GM21381 (cell line): ENCODE measurements around the gene ANTXR1.

Experiments
- ATAC-seq: cut with Tn5 transposase; IDR thresholded peaks from one replicate; pipeline ENCODE4 v1.9.1; 2021; ENCODE audit warnings: mild to moderate bottlenecking, moderate library complexity; ENCODE audit not compliant: unreplicated experiment

Gene ANTXR1

DNA sequence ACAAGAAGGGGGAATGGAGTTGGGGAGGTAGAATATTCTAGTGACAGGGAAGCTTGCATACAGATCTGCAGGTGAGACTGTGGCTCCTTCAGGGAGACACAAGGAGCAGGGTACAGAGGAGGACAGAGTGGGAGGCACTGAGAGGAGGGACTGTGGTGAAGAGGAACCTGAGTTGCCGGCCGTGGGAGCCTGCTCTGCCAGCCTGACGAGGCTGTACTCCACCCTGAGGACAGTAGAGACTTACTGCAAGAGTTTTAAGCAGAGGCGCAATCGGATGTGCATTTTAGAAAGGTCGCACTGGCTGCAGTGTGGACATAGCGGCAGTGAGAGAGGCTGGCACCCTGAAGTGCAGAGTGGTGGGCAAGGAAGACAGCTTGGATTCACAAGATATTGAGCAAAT, 188.3 kb downstream of the ANTXR1 start:
- no peak for ATAC-seq

DNA sequence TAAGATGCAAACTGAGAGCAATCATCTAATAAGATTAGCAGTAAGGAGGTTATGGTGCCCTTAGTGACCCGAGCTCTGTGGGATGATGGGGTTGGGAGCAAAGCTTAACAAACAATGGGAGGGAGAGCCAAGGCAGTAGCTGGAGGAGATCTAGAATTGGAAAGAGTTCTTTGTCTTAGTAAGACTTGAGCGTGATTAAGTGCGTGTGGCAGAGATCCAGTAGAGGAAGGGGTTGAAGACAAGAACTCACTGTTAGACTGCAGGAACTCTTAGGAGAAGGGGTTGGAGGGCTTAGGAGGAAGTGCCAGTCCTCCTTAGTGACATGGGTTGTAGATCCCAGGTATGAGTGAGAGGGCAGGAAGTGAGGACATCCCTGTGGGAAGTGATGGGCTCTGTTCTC, 189.3 kb downstream of the ANTXR1 start:
- no peak for ATAC-seq

DNA sequence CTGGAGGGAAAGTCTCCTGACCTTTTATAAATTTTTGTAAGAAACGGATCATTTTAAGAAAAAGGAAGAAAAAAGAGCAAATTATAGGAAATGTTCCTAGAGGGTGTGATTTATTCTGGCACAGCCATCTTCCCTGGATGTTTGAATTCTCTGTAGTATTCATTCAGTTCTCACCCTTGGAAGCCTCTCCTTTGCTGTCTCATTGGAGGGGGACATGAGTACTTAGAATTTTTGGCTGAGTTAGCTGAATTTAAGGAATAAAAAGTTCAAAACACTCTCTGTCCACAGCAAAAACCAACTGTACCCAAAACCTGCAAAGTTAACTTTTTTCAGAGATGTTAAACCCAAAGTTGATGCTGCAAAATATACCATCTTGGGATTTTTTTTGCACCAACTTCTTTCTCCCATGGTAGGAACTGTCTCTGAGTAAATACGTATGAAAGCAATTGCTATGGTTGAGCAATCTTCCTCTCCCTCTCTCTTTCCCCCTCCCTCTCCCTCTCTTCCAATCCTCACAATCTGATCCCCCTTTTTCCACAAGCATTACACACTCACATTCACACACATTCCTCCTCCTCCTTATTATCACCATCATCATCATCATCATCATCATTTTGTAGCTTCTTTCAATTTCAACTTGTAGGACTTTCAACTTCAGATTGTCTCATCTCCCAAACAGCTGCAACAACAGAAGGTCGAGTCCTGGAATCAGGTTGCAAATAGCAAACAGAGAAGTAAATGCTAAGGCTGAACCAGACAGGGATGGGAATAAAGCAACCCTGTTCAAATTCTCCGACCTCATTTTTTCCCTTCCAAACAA, 190.4 kb downstream of the ANTXR1 start:
- ATAC-seq: no peak

DNA sequence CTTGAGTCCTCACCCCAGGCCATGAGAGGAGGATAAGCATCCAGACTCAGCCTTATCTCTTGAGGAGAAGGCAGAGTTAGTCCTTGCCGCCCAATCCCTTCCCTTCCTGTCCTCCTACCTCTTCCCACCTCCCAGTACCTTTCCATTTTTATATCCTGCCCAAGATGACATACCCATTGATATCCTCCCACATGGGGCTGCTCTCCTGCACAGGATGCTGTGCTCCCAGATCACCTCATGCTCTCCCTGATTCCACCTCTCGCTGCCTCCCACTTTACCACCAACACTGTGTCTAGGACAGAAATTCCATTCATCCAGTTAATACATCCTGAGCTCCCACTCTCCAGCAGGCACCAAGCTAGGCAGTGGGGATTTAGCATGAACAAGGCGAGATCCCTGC, 191.7 kb downstream of the ANTXR1 start:
- no peak for ATAC-seq

DNA sequence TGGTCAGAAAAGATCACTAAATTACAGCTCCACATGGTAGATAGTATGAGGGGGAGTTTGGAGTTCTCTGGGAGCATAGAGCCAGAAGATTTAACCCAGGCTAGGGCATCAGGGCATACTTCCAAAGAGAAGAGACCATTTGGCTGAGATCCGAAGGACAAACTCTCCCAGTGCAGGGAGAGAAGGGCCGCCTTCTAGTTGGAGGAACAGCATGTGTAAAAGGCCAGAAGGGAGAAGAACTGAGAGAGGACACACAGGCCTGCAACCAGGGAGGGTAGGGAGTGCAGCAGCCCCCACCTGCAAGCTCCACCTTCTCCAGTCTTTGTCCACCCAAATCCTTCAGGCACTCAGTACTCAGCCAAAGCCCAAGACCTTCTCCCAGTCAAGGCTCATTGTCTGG, 192.1 kb downstream of the ANTXR1 start:
- no peak for ATAC-seq

DNA sequence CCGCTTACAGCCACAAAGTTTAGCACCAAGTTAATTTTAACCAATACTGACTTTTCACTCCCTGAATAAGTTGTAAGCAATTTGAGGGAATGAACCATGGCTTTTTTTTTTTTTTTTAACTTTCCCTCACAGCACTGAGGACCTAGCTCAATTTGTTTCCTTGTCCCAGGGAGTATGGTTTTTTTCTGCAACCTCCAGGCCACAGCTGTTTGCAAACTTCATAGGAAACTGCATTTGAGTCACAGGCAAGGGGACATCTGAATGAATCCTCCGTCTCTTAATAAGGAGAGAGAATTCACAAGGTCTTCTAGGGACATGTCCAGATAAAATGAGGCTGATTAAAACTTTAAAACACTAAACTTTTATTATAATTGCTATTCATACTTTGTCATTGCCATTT, 192.5 kb downstream of the ANTXR1 start:
- ATAC-seq: no peak

DNA sequence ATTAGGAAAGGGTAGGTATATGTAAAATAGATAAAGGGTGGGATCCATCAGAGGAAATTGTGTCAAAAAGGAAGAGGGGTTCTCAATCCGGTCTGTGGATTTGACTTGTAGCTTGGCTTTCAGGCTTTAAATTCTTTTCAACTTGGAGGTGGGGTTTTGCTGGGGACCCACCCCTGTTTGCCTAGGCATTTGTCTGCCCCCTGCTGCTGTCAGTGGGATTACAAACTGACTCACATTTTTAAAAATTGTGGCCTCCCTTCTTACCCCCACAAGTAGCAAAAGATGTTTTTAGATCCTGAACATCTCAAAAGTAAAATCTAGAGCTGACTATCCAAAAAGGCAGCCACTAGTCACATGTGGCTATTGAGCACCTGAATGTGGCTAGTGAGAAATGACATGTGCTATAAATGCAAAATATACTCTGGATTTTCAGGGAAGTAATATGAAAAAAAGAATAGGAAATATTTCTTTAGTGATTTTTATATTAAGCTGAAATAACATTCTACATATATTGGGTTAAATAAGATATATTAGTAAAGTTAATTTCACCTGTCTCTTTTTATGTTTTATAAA, 195.1 kb downstream of the ANTXR1 start:
- no peak for ATAC-seq

DNA sequence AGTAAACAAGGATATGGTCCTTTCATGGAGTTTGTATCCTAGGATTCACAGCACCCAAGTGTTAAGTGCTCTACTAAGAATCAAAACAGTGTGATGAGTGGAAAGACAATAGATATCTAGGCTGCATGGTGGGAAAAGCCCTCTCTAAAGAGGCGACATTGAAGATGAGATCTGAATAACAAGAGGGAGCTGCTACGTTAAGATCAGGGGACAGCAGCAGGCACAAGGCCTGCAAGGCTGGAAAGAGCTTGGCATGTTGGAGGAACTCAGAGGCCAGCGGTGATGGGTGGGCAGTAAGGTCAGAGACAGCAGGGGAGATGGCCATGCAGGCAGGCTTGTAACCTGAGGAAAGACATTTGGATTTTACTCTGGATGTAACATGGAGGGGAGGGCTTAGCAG, 196.5 kb downstream of the ANTXR1 start:
- ATAC-seq: no peak

DNA sequence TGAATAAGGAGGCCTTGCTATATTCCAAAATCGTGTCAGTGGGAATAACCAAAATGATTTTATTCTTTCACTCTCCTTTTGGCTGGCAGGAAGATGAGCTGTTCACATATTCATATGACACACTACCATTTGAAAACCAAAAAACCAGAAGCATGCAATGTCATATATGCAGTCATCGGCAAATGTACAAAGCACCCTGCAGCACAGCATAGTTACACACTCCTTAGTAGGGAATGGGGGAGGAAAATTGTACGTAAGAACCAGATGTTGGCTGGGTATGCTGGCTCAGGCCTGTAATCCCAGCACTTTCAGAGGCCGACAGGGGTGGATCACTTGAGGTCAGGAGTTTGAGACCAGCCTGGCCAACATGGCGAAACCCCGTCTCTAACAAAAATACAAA, 197.4 kb downstream of the ANTXR1 start:
- ATAC-seq: no peak

DNA sequence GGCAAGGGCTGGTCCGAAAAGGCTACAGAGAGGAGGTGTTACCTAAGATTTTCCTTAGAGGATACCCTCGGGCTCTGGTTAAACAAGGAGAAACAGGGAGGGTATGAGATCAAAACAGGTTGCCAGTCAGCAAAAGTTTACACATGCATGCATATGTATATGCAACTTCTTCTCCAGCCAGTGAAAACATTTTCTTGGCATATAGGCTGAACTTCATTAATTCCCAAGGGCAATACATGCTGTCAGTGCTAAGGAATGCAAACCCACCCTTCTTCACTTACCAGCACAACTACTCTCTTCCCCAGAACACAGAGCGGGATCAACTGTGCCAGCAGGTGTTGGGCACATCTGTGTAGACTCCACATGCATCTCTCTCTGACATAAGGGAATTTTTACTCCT, 198.1 kb downstream of the ANTXR1 start:
- no peak for ATAC-seq

DNA sequence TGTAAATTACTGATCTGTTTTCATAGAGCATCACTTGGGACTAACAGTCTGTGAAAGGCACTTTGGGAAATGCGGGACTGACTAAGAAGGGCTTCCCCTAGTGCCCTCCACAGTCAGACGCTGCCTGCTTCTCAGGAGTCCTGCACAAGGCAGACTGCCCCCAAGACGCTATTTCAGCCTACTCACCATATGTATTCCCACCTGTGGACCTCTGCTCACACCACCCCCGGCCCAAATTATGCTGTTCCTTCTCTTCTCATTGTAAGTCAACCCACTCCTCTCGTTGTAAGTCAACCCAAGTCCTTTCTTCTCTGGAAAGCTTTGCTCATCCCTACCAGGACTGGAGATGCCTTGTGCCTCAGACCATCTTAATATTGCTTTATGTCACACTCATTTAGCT, 198.7 kb downstream of the ANTXR1 start:
- ATAC-seq: no peak

DNA sequence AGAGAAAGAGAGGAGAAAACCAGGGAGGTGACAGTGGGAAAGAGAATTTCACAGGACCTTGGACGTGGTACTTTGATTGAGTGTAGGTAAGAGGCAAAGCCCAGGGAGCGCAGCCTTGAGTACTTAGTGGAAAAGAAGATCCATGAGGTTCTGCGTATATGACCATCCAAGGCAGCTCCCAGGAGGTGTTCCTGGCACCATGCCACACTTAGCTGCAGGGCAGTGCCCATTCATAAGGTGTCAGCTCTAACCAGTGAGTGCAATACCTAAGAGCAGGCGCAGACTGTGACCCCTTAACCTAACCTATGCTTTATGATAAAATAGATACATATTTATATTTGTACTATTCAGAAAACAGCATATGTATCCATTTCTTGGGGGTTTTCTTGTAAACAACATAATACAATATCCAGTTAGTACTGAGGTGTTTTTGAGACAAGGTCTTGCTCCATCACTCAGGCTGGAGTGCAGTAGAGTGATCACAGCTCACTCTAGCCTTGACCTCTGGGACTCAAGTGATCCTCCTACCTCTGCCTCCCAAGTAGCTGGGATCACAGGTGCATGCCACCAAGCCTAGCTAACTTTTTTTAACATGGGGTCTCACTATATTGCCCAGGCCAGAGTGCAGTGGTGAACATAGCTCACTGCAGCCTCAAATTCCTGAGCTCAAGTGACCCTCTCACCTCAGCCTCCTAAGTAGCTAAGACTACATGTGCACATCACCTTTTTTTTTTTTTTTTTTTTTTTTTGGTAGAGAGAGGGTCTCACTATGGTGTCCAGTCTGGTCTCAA, 199.5 kb downstream of the ANTXR1 start:
- ATAC-seq: no peak

DNA sequence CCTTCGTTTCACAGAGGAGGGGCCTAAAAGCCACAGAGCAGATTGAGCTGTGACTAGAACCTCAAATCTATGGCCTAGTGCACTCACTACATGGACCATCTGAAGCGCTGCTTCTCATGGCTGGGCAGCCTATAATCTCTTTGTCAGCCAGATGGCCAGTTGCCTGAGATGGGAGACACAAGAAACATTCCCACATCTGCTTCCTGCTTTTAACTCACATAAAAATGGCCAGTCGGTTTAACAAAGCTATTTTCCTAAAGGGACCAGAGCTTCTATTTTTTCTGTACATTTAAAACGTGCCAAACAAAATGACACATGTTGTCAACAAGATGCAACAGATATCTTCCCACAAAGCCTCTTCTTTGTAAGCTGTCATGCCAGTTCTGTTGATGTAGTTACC, 200.2 kb downstream of the ANTXR1 start:
- ATAC-seq: no peak

DNA sequence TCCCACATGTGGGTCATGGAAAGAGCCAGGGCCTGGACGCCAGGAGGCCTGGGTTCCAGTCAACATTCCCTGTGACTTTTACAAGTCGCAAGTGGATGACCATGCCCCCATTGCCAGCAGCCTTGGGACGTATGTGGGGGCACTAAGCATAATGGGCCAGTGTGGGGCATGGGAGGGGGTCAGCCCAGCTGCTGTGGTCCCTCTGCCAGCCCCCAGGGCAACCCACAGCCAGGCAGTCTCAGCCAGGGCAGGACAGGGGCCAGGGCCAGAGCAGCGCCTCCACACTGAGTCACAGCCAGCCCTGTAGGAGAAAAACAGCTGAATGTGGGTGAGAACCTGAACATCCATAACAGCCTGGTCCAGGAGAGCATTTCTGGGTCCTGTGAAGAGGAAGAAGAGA, 200.8 kb downstream of the ANTXR1 start:
- ATAC-seq: no peak

DNA sequence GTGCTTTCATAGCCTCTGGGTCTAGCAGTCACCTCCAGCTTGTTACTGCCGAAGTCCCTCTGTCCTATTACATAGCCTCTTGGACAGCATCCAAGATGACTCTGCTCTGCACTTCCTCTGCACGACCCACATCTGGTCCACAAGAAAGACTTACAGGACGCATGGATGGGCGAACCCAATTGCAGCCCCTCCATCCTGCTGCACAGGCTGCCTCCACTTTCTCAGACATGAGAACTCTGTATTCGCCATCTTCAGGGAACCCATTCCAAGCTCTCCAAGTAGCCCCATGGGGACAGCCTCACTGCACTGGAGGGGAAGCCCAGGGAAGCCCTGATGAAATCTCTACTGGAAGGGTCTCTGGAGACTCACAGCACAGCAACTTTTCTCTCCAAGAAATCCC, 201.9 kb downstream of the ANTXR1 start:
- no peak for ATAC-seq

DNA sequence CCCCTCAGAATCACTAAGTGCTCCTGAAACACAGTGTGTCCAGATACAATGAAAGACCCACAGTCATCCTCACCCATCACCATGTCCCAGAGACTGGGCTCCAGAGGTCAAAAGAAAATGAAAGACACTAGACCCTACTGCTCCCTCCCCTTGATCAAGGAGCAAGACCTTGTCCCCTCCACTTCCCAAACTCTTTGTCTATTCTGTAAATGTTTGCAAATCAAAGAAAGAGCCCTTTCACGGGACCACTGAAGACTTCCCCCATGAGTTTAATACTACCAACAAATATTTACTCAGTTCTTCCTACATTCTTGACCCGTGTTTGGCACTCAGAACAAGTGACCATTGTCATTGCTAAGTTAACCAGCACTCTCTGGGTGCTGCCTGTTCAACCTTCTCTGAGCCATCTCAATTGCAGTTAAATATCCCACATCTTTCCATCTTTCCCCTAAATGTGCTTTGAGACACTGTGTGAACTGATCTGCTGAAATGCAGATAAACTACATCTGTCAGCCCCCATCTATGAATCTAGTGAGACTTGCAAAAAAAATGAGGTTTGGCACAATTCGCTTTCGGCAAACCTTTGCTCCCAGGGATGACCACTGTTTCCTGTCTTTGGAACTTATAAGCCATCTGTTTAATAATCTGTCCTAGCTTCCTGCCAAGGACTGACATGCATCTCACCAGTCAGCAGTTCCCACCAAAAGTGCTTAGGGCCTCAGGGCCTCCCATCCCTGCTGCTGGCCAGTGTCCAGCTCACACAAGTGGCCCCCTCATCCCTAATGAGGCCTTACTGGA, 203.8 kb downstream of the ANTXR1 start:
- ATAC-seq: no peak

DNA sequence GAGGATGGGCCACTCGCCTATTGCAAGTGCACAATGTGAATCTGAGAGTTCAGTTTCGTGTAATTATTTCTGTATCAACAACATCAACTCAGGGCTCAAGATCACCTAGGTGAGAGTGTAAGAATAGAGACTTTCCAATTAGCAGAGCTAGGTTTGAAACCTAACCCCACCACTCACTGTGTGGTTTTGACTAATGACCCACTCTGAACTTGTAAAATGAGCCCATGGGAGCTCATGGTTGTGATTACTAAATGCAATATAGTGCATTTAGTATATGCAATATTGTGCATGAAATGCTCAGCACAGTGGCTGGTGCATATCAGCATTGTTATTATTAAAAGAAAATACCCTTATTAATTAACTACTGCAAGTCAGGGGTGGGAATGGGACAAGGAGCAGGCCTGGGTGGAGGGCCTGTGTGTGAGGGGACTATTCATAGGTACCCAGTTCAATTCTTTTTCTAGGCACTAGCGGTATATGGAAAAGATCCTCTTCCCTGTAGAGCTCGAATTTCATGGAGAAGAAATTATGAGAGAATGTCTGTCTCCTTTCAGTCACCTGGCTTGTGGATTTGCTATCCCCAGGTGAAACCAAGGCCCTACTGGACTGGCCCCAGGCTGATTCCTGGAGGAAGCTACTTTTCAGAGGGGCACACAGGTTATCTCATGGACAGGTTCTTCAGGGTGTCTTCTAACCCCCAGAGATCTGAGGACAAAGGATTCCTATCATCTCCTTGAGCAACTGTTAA, 204.5 kb downstream of the ANTXR1 start:
- ATAC-seq: no peak

DNA sequence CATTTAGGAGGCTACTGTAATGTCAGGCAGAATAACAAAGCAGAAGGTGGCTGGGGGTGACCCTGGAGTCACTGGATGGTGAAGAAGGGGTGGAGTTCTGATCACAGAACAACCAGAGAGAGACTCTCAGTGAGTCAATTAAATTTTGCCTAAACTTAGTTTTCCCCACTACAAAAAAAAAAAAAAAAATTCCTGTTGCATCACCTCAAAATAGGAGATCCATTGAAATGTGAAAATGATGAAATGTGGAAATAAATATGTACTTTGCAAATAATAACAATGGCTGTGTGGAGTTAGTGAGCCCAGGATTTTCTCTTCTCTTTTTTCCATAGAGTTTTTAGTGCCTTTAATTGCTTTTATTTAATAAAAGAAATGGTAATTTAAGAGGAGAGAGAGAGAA, 208.5 kb downstream of the ANTXR1 start:
- ATAC-seq: no peak

DNA sequence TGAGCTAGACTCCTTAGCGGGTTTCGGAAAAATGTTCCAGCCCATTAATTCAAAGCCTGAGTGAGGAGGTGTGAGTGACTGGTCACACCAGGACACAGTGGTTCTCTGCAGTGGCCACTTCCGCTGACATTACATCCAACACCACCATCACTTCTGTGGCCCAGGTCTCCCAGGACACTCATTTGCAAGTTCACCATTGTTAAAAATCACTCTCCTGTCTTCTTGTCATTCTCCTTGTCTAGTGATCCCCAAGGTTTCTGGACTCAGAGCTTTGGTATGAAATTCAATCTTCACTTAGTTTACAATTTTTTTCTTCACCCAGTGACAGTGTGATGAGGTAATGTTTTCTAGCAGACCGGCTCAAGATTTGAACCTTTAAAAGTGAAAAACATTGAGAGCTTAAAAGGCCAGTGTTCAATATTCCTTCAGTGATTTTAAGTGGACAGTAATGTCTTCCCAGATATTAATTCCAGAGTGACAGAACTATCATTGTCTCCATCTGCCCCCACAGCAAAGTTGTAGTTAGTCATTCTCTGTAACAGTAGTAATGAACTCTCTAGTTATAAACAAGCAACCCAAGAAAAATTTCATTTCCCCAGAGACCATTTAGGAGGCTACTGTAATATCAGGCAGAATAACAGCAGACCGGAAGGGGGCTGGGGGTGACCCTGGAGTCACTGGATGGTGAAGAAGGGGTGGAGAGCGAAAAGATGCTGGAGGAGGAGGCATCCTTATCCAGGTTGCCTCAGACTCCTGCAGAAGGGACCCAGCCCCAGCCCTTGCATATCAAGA, 209.2 kb downstream of the ANTXR1 start:
- ATAC-seq: no peak
